Measurements from ENCODE around the gene NARS2.
"Not testable (repeated sequence)": the region's sequence is repeated elsewhere in the genome, so short reads cannot be mapped to it uniquely, and the experiment has no call there.

The NARS2 gene

GRCh38 chr11:78542007-78542406, 32.7 kb downstream of the NARS2 start:
- no peak for DNase-seq (ENCODE audit: low spot score)

- DNase-seq (ENCODE audit: low spot score) = no peak
These were observed 33.1 kb downstream of the NARS2 start for GRCh38 chr11:78541537-78541936.

GRCh38 chr11:78540256-78540655, 34.4 kb downstream of the NARS2 start:
- DNase-seq (ENCODE audit: low spot score) = no peak

- no peak for DNase-seq (ENCODE audit: low spot score)
These were observed 35.2 kb downstream of the NARS2 start for GRCh38 chr11:78539506-78539905.

GRCh38 chr11:78536933-78537332, 37.7 kb downstream of the NARS2 start:
- no peak for DNase-seq (ENCODE audit: low spot score)

GRCh38 chr11:78535920-78536319, 38.7 kb downstream of the NARS2 start:
- DNase-seq (ENCODE audit: low spot score) = no peak

GRCh38 chr11:78535027-78535426, 39.6 kb downstream of the NARS2 start:
- DNase-seq (ENCODE audit: low spot score) = no peak

GRCh38 chr11:78533399-78533798, 41.3 kb downstream of the NARS2 start:
- DNase-seq (ENCODE audit: low spot score) = no peak

GRCh38 chr11:78532991-78533390, 41.7 kb downstream of the NARS2 start:
- DNase-seq (ENCODE audit: low spot score) = no peak

GRCh38 chr11:78526497-78527146, 48.0 kb downstream of the NARS2 start:
- no peak for DNase-seq (ENCODE audit: low spot score)

- DNase-seq (ENCODE audit: low spot score) = no peak
These were observed 48.9 kb downstream of the NARS2 start for GRCh38 chr11:78525720-78526119.

- DNase-seq (ENCODE audit: low spot score) = no peak
These were observed 54.4 kb downstream of the NARS2 start for GRCh38 chr11:78520230-78520629.

- DNase-seq (ENCODE audit: low spot score) = no peak
These were observed 58.4 kb downstream of the NARS2 start for GRCh38 chr11:78516281-78516680.

GRCh38 chr11:78514922-78515502, 59.7 kb downstream of the NARS2 start:
- no peak for DNase-seq (ENCODE audit: low spot score)

GRCh38 chr11:78513085-78513484, 61.6 kb downstream of the NARS2 start:
- not testable (repeated sequence) for DNase-seq (ENCODE audit: low spot score)

- no peak for DNase-seq (ENCODE audit: low spot score)
These were observed 64.1 kb downstream of the NARS2 start for GRCh38 chr11:78510597-78510996.

GRCh38 chr11:78510025-78510596, 64.6 kb downstream of the NARS2 start:
- DNase-seq (ENCODE audit: low spot score) = no peak

GRCh38 chr11:78504708-78505107, 70.0 kb downstream of the NARS2 start:
- no peak for DNase-seq (ENCODE audit: low spot score)

- DNase-seq (ENCODE audit: low spot score) = no peak
These were observed 70.5 kb downstream of the NARS2 start for GRCh38 chr11:78504181-78504580.

GRCh38 chr11:78499971-78500370, 74.7 kb downstream of the NARS2 start:
- DNase-seq (ENCODE audit: low spot score) = no peak

GRCh38 chr11:78497293-78497692, 77.4 kb downstream of the NARS2 start:
- DNase-seq (ENCODE audit: low spot score) = no peak

GRCh38 chr11:78493413-78493975, 81.2 kb downstream of the NARS2 start:
- DNase-seq (ENCODE audit: low spot score) = no peak

GRCh38 chr11:78492973-78493372, 81.7 kb downstream of the NARS2 start:
- DNase-seq (ENCODE audit: low spot score) = no peak

All from LoVo (cell line).